ENCODE data around the gene INTS7.

Gene INTS7, protein sequence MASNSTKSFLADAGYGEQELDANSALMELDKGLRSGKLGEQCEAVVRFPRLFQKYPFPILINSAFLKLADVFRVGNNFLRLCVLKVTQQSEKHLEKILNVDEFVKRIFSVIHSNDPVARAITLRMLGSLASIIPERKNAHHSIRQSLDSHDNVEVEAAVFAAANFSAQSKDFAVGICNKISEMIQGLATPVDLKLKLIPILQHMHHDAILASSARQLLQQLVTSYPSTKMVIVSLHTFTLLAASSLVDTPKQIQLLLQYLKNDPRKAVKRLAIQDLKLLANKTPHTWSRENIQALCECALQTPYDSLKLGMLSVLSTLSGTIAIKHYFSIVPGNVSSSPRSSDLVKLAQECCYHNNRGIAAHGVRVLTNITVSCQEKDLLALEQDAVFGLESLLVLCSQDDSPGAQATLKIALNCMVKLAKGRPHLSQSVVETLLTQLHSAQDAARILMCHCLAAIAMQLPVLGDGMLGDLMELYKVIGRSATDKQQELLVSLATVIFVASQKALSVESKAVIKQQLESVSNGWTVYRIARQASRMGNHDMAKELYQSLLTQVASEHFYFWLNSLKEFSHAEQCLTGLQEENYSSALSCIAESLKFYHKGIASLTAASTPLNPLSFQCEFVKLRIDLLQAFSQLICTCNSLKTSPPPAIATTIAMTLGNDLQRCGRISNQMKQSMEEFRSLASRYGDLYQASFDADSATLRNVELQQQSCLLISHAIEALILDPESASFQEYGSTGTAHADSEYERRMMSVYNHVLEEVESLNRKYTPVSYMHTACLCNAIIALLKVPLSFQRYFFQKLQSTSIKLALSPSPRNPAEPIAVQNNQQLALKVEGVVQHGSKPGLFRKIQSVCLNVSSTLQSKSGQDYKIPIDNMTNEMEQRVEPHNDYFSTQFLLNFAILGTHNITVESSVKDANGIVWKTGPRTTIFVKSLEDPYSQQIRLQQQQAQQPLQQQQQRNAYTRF

DNA sequence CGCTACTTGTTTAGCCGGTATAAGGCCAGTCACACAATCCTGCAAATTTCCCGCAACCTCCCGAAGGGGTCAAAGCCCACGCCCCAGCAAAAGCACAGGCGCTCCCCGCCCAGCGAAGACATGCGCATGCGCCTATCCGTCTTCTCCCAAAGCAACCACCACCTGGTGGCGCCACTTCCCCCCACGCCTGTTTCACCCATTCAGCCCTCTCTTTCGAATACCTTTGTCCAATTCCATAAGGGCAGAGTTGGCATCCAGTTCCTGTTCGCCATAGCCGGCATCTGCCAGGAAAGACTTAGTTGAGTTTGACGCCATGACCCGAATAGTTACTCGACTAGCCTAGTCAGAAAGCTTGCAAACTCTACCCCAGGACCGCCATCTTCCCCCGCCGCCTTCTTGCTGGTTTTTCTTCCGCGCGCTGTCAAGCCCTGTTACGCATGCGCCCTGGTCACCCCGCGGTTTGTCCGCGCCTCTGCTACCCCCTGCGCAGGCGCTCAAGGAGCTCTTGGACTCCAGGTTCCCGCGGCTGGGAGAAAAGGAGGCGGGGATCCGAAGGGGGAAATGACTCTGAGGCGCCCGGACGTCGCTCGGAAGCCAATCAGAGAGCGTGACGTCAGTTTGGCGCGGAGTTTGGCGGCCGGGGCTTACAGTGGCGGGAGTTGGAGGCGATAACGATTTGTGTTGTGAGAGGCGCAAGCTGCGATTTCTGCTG, at the start of gene INTS7, which contains the start of gene DTL:
TSS of gene INTS7 (minus strand) at position 435 of the 712 bp plus-strand sequence. CDS start at position 315, 120 bp downstream.
TSS of gene DTL (plus strand) at position 626 of the 712 bp plus-strand sequence. CDS start 143 bp downstream, outside the sequence.
- DNase-seq, result peak; percentile 97

DNA sequence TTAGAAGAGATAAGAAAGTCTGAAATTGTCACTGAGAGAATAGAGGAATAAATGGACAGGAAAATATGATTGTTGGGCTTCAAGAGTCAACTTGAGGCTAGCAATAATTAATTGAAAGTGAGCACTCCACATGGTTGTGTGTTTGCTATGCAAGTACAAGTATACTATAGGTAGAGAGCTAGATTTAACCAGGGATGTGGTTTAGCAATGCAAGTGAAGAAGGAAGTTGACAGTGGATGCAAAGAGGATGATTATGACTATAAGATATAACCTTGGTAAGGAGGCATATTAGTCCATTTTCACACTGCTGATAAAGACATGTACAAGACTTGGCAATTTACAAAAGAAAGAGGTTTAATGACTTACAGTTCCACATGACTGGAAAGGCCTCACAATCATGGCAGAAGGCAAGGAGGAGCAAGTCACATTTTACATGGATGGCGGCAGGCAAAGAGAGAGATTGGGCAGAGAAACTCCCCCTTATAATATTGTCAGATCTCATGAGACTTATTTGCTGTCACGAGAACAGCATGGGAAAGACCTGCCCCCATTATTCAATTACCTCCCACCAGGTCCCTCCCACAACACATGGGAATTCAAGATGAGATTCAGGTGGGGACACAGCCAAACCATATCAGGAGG, 47.5 kb upstream of the INTS7 start:
- DNase-seq, result no peak

DNA sequence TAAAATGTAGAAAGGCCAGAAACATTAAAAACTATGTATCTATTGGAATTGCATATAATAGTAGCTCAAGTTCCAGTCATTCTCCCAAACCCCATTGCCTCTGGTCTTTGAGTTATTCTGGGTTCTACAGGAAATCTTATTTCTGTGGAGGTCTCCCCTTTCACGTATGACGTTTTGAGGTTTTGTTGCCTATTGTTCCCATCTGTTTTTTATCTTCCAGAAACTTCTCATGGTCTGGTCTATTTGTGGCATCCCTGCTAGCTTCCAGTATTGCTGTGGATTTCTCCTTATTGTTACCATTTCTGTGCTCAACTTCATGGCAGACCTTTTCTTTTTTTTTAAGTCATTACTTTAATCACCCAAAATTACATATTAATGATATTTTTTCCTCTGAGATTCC, 43.5 kb upstream of the INTS7 start:
- DNase-seq, result no peak

DNA sequence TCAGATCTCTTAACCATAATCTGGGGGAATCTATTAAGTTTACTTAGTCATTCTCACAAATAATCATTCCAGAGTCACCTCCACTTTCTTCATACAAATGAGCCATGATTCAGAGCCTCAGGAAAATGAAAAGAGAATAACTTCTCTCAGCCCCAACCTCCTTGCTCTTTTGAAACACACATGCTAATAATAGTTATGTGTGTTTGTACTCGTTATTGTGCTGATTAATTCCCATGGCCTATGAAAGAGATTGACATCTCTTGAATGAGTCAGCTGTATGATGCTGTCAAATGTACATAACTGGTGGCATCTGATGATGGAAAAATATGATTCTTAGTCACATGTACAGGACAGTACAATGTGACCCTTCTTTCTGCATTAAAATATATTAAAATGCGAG, 41.7 kb upstream of the INTS7 start:
- no peak for DNase-seq

DNA sequence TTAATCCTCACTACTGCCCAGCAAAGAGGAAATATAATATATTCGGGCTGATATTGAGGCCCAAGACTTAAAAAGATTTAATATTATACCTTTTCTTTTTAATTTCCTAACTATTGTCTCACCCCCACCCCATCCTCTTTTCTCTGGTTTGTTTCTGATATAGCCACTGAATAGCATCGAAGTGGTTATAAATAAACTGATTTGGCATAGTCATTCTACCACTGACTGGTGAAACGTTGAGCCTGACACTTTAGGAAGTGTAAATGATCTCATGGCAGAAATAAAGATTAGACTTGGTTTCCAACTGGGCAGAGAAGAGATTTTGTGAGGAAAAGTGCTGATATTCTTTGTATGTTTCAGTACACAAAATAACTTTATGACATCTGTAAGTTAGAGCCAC, 39.5 kb upstream of the INTS7 start:
- DNase-seq, result no peak

DNA sequence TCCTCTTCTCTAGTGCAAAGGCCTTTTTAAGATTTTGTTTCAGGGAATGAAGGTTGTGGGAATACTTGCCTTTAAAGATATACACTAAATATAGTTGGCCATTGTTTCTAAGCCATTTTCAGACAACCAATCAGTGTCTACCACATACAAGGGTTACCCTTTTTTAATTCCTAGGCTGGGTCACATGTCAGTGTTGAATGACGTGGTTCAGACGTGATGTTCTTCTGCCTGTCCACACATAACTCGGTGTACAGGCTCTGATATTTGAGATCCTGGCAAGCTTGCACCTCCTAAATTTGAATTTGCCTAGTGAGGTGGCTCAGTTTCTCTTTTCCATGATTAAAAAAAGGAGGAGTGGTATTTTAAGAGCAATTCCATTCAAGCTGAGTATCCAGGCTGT, 39.0 kb upstream of the INTS7 start:
- DNase-seq, result no peak

DNA sequence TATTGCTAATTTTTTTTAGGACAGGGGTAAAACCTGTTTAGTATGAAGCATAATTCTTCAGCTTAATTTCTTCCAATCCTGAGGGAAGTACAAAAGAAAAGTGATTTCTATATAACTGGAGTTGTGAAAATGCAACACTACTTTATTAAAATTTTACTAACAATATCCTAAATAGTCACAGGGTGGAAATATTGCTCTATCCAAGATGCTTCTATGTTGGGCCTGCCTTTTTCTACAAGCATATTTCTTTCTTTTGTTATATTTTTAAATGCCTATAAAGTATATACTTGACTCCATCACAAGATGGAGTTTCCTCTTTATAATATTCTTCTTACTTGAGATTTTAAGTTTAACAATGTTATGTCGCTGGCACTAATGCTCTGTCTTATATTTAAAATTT, 38.1 kb upstream of the INTS7 start:
- DNase-seq, result no peak

DNA sequence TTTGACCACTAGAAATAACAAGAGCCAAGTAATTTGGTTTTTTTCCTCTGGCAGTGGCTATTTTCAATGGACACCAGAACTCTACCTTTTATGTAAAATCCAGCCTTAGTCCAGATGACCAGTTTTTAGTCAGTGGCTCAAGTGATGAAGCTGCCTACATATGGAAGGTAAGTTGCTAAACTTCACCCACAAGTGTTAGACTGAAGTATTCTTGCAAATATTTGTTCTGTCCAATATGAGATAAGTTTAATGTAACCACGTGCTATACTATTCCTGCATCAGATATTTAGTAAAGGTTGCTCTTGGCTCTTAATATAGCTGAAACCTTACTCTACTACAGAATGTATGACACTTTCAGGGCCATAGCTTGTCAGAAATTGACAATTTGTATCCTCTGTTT, 36.7 kb upstream of the INTS7 start:
- no peak for DNase-seq

DNA sequence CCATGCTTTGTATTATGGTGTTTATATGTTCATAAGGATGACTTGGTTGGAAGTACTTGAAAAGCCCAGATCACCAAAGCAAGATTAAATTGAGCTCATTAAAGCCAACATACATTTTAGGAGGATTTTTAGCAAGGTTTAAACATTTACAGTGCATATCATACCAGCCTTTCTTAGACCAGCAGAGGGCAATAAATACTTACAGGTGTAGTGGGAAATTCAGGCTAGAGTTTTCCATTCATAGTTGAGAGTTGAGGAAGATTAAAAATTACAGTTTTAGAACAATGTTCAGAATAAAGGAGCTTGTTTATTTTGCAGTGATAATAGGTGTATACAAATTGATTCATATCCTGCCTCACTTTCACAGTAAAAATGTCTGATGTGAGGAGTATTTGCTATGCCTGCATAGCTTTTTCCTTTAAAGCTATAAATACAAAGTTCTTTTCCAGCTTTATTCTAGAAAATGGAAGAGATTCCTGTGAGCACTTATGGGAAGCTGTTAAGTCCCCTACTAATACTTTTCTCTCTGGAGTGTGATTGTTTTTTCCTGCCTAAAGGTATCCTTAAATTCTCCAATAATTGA, 35.5 kb upstream of the INTS7 start:
- no peak for DNase-seq

DNA sequence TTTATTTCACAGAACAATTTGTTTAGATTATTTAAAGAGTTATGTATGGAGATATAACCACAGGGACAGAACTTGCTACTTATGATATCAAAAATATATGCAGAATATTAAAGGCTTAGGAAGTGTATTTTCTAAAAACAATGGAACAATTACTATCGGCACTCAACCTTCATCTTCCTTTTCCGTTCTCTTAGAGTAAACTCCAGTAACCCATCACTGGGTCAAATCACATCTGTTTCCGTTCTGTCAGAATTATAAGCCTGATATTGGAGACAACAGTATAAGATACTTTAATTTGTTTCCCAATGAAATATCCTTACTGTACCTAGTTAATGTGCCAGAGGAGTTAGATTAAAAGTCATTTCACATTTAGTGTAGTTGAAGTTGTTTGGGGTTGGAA, 32.4 kb upstream of the INTS7 start:
- no peak for DNase-seq

DNA sequence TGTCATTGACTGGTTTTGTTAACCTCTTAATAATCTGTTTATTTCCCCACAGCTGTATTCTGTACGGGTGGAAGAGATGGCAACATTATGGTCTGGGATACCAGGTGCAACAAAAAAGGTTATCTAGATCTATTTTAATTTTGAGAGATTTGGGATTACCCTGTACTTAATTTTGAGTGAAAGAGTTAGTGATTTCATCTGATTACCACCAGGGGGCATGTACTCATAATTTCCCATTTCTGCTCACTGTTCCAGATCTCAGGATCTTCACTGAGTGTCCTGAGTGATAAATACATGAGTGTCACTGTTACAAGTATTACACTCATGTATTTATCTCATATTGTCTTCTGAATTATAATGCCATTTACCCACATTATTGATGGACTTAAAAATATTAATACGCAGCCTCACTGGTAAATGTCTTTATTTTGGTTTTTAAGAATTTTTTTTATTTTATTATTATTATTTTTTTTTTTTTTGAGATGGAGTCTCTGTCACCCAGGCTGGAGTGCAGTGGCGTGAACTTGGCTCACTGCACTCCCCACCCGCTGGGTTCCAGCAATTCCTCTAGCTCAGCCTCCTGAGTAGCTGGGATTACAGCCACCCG, 27.6 kb upstream of the INTS7 start:
- DNase-seq, result peak; percentile 14

DNA sequence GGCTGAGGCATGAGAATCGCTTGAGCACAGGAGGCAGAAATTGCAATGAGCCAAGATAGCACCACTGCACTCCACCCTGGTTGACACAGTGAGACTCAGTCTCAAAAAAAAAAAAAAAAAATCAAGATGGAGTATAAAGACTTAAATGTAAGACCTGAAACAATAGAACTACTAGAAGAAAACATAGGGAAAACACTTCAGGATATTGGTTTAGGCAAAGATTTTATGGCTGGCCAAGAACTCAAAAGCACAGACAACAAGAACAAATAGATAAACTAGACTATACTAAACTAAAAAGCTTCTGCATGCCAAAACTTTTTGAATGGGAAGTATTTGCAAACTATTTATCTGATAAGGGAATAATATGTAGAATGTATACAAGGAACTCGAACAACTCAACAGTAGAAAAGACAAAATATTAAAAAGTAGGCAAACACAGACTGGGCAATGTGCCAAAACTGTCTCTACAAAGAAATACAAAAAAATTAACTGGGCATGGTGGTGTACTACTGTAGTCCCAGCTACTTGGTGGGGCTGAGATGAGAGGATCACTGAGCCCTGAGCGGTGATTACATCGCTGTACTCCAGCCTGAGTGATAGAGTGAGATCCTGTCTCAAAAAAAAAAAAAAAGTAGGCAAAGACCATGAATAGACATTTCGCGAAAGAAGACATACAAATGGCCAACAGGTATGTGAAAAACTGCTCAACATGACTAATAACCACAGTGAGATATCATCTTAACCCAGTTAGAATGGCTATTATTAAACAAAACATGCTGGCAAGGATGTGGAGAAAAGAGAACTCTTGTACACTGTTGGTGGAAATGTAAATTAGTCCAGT, 25.5 kb upstream of the INTS7 start:
- no peak for DNase-seq

DNA sequence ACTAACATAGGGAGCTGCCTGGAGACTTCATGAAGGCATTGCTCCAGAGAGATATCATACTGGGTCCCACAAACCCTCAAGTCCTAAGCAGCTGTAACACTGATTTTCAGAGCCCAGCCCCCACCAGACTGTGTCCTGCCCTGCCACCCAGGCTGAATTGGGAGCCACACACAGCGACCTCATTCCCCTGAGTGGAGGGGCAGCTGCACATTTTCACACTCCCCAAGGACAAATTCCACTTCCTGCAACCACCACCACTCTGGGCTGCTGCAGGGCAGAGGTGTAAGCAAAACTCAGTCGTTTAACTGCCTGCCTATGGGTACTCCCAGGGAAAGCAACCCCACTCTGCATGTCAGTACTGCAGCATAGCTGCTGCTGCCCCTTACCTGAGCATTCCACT, 20.0 kb upstream of the INTS7 start:
- no peak for DNase-seq

DNA sequence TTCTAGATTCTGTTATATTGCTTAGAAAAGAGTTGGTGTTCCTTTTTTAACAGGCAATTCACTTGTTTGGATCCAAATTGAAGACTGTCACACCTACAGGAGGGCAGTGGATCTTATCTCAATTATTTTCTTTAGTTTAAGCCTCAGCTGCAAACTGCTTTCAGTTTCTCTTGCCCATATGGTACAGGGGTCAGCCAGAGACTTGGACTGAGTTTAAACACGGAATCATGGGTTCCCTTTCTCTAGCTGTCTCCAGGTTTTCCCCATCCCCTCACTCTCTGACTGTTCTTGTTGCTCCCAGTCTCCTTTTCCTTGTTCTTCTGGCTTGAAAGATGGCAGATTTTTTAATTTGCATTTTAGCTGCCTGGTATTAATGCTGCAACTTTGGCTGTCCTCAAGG, 18.6 kb upstream of the INTS7 start:
- DNase-seq, result no peak

DNA sequence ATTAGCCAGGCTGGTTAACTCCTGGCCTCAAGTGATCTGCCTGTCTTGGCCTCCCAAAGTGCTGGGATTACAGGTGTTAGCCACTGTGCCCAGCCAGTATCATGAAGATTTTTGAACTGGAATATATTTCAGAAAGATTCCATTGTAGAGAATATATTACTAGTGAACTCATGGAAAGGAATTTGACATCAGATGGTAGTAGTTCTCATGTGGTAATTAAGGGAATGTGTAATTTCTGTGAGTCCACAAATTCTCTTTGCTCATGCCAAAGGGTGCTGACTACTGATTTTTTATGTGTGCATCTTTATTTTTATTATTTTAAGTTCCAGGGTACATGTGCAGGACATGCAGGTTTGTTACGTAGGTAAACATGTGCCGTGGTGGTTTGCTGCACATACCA, 10.6 kb upstream of the INTS7 start:
- no peak for DNase-seq

DNA sequence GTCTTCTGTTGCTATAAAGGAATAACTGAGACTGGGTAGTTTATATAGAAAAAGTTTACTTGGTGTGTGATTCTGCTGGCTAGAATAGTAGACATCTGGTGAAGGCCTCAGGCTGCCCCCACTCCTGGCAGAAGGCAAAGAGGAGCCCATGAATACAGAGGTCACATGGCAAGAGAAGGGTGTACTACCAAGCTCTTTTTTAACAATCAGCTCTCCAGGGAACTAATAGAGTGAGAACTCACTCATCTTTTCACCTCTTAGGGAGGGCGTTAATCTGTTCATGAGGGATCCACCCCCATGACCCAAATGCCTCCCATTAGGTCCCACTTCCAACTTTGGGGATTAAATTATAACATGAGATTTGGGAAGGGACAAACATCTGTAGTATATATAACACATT, 9.5 kb upstream of the INTS7 start:
- DNase-seq, result no peak

DNA sequence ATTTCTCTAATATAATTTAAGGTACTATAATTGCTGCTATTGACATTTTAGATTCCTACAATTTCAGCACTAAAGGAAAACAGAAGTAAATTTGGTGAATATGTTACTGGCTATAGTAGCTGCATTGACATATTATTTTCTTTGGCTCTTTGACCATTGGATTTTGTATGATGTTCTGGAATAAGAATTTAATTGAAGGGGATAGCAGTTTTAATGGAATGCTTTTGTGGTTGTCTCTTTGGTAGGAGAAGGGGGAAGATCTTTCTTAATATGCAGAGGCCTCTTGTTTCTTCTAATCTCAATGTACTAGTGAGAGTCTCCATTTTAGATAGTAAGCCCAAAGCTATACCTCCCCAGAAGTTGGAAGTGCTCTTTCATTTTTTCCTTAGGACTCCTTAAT, 7.1 kb upstream of the INTS7 start:
- no peak for DNase-seq

DNA sequence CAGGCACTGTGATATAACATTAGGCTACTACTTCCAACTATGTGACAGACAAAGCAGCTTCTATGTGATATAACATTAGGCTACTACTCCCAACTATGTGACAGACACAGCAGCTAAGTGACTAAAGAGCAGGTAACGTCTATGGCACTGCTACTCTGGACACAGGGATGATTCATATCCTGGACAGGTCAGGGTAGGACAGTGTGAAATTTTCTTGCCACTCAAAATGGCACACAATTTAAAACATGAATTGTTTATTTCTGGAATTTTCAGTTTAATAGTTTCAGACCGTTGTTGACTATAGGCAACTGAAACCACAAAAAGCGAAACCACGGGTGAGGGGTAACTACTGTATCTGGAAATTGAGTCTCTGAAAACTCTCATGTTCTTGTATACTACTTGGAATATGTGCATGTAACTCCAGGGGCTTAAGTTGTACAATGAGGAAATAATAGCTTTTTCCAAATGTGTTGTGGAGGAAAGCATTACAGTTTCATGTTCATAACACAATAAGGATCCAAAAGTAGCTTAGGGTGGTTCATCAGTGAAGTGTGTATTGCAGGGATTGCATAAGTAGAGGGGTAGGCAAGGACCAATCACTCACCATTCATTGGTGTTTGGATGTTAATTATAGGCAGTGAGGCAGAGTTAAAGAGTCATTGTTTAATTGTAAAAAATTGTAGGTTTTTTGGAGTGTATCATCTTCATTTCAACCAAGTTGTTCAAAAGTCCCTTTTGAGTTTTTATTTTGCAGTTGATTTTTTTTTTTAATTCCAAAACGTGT, 5.5 kb upstream of the INTS7 start:
- no peak for DNase-seq

DNA sequence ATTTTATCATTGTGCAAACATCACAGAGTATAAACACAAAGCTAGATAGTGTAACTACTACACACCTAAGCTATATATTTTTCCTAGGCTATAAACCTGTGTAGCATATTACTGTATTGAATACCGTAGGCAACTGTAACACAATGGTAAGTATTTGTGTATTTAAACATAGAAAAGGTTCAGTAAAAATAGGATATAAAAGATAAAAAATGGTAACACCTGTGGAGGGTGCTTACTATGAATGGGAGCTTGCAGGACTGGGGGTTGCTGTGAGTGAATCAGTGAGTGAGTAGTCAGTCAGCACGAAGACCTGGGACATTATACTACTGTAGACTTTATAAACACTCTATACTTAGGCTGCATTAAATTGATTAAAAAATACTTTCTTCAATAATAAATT, 4.3 kb upstream of the INTS7 start:
- no peak for DNase-seq

DNA sequence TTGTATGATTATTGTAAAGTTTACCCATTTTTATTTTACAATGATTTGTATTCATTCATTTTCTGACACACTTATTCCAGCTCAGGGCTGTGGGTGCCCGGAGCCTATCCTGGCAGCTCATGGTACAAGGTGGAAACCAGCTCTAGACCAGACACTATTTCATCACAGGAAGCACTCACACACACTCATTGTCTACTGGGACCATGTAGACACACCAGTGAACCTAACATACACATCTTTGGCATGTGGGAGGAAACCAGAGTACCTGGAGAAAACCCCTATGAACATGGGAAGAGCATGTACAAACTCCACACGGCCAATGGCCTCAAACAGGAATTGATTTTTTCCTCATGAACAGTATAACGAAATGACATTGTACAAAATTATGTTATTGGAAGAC, 2.5 kb upstream of the INTS7 start:
- peak; percentile 25 for DNase-seq
